ENCODE results near the gene MT1B.

MT1B gene

GRCh38 chr16:56684256-56684925, 32.7 kb downstream of the MT1B start:
- no peak overlapping the region for H3K4me3 ChIP-seq (ENCODE audit: low read length)
- TF ChIP-seq, protein P1, sequence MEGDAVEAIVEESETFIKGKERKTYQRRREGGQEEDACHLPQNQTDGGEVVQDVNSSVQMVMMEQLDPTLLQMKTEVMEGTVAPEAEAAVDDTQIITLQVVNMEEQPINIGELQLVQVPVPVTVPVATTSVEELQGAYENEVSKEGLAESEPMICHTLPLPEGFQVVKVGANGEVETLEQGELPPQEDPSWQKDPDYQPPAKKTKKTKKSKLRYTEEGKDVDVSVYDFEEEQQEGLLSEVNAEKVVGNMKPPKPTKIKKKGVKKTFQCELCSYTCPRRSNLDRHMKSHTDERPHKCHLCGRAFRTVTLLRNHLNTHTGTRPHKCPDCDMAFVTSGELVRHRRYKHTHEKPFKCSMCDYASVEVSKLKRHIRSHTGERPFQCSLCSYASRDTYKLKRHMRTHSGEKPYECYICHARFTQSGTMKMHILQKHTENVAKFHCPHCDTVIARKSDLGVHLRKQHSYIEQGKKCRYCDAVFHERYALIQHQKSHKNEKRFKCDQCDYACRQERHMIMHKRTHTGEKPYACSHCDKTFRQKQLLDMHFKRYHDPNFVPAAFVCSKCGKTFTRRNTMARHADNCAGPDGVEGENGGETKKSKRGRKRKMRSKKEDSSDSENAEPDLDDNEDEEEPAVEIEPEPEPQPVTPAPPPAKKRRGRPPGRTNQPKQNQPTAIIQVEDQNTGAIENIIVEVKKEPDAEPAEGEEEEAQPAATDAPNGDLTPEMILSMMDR (conservative IDR thresholded peaks at IDR 0.05; ENCODE audit: low read length) = no peak
- DNase-seq (ENCODE audit: low read depth) = no peak

DNA sequence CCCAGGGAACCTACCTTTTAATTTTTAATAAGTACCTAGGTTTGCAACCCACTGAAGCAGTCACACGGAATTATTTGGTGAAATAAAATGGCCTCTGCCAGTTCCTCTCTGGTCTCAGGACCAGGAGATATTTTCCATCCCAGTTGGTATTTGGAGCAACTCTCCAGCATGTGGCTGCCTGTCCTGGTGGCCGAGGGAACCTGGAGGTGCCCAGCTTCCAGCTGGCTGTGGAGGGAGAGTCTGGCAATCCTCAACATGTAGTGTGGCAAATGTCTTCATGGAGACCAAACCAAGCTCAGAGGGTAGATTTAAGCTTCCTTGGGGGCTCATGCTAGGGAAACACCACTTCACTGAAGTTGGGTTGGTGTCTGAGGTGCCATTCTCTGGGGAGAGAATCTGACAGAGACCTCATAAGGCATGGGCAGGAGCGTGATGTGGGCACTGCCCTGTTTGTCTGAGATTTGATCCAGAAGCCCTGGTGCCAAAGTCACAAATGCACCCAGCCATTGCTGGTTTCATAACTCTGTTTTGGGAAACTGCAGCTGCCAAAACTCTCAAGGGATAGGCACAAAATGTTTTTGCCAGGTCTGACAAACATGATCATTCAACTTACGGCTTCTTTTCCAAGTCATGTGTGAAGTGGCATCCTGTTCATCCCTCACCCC, 33.4 kb downstream of the MT1B start:
- TF ChIP-seq, protein P1 (conservative IDR thresholded peaks at IDR 0.05; ENCODE audit: low read length) = no peak
- H3K4me3 ChIP-seq (ENCODE audit: low read length) = no peak overlapping the region
- no peak for DNase-seq (ENCODE audit: low read depth)

GRCh38 chr16:56686758-56687157, 35.1 kb downstream of the MT1B start:
- H3K4me3 ChIP-seq (ENCODE audit: low read length) = no peak overlapping the region
- no peak for DNase-seq (ENCODE audit: low read depth)
- TF ChIP-seq, protein P1 (conservative IDR thresholded peaks at IDR 0.05; ENCODE audit: low read length) = no peak

DNA sequence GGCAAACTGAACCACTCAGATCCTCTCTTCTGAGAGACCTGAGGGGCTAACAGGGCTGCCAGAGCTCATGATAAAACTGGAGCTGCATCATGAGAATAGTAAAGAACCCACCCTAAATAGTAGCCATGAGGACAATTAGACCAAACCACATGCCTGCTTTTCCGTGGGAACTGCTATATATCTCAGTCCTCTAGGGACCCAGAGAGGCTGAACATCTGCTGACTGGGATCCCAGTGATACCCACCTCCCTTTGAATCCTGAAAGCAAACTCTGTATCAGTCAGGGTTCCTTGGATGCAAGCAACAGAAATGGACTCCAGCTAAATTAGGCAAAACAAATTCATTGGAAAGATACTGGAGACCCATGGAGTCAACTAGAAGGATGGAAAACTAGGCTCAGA, 37.1 kb downstream of the MT1B start:
- no peak for DNase-seq (ENCODE audit: low read depth)
- TF ChIP-seq, protein P1 (conservative IDR thresholded peaks at IDR 0.05; ENCODE audit: low read length) = no peak
- no peak overlapping the region for H3K4me3 ChIP-seq (ENCODE audit: low read length)

- DNase-seq (ENCODE audit: low read depth) = no peak
- no peak overlapping the region for H3K4me3 ChIP-seq (ENCODE audit: low read length)
- TF ChIP-seq, protein P1 (conservative IDR thresholded peaks at IDR 0.05; ENCODE audit: low read length) = no peak
These were observed 37.5 kb downstream of the MT1B start for GRCh38 chr16:56689171-56689570.

GRCh38 chr16:56690420-56691122, 38.9 kb downstream of the MT1B start:
- no peak for DNase-seq (ENCODE audit: low read depth)
- TF ChIP-seq, protein P1 (conservative IDR thresholded peaks at IDR 0.05; ENCODE audit: low read length) = no peak
- H3K4me3 ChIP-seq (ENCODE audit: low read length) = no peak overlapping the region

All from AG10803 (cell line).